H1 (cell line): ENCODE measurements around the gene GBE1. TPM values are rescaled to one million over a fixed set of nuclear protein-coding genes. Genes with fewer than 3 reads are reported as not detected.
A peak's percentile ranks its signal among the peaks of the same experiment; 100 is the strongest.

Experiments used
- CTCF ChIA-PET: fragments of 300-600 bp; sonication (Branson Sonifier 250); formaldehyde crosslinking; loops from one replicate; lab custom pipeline; 2021; ENCODE audit not compliant: partially characterized antibody; lab: Charles Lee
- POLR2A ChIA-PET: fragments of 300-600 bp; sonication (Branson Sonifier 250); formaldehyde crosslinking; loops from one replicate; lab custom pipeline; 2021; ENCODE audit warnings: inconsistent platforms; ENCODE audit not compliant: partially characterized antibody; lab: Charles Lee
- DNase-seq, 2 experiments: peaks; one replicate each; pipeline versions ENCODE4 v3.0.0 to v3.0.0-alpha.2; 2010 to 2022; ENCODE audit warnings: low spot score in 2 of 2, low read depth in 1 of 2, mixed read lengths in 1 of 2
- FAIRE-seq: peaks from 2 replicates; lab custom pipeline; 2011; peaks lifted over from hg19 to GRCh38; lab: Jason Lieb, UNC
- H2AFZ ChIP-seq: 2 replicates; pipeline ENCODE4 v1.8.1; 2012; ENCODE audit warnings: low read length, inconsistent platforms
- H2AK5ac ChIP-seq: 2 replicates; pipeline ENCODE4 v1.6.1; 2013; ENCODE audit warnings: low read depth, low read length
- H2BK120ac ChIP-seq: replicated peaks from 2 replicates; pipeline ENCODE3; 2013; ENCODE audit warnings: low read depth, low read length, inconsistent platforms
- H2BK12ac ChIP-seq: 2 replicates; pipeline ENCODE4 v1.6.1; 2013; ENCODE audit warnings: low read depth, low read length
- H2BK15ac ChIP-seq: 2 replicates; pipeline ENCODE4 v1.6.1; 2013; ENCODE audit warnings: low read length
- H2BK20ac ChIP-seq: 2 replicates; pipeline ENCODE4 v1.6.1; 2013; ENCODE audit warnings: low read length
- H2BK5ac ChIP-seq: 2 replicates; pipeline ENCODE4 v1.6.1; 2013; ENCODE audit warnings: low read depth, low read length
- H3K14ac ChIP-seq: 2 replicates; pipeline ENCODE4 v1.6.1; 2013; ENCODE audit warnings: inconsistent platforms; ENCODE audit not compliant: insufficient read length
- H3K18ac ChIP-seq: 2 replicates; pipeline ENCODE4 v1.6.1; 2013; ENCODE audit warnings: low read length; ENCODE audit errors: extremely low read depth
- H3K23ac ChIP-seq: 2 replicates; pipeline ENCODE4 v1.6.1; 2013; ENCODE audit warnings: inconsistent platforms; ENCODE audit not compliant: insufficient read length
- H3K23me2 ChIP-seq: 2 replicates; pipeline ENCODE4 v1.6.1; 2013; ENCODE audit warnings: low read depth, low read length
- H3K27ac ChIP-seq: 2 replicates; pipeline ENCODE4 v1.6.1; 2011; ENCODE audit warnings: low read depth, low read length, inconsistent platforms
- H3K27me3 ChIP-seq, 4 experiments: replicated peaks in 1 of 4; 1 replicate in 1 of 4; 2 replicates in 3 of 4; pipeline versions ENCODE4 v1.6.1 to v1.8.1; 2011 to 2013; ENCODE audit warnings: low read length in 3 of 4, mild to moderate bottlenecking in 3 of 4, inconsistent platforms in 2 of 4, mixed read lengths in 2 of 4, moderate library complexity in 1 of 4; ENCODE audit not compliant: control insufficient read depth in 3 of 4, insufficient read depth in 3 of 4; ENCODE audit errors: extremely low read depth in 1 of 4
- H3K36me3 ChIP-seq, 4 experiments: 2 replicates each; pipeline versions ENCODE4 v1.6.1 to v1.8.1; 2011 to 2013; ENCODE audit warnings: mild to moderate bottlenecking in 4 of 4, low read length in 3 of 4, moderate library complexity in 2 of 4, control low read depth in 1 of 4, inconsistent platforms in 1 of 4; ENCODE audit not compliant: insufficient read depth in 4 of 4, control insufficient read depth in 2 of 4
- H3K4ac ChIP-seq: replicated peaks from 2 replicates; pipeline ENCODE3; 2013; ENCODE audit warnings: low read length, low read depth, mixed read lengths, inconsistent platforms; ENCODE audit not compliant: insufficient read length
- H3K4me1 ChIP-seq, 4 experiments: replicated peaks in 1 of 4; 1 replicate in 1 of 4; 2 replicates in 3 of 4; pipeline versions ENCODE4 v1.6.1 to v1.8.1; 2011 to 2013; ENCODE audit warnings: low read length in 3 of 4, inconsistent platforms in 2 of 4, mixed read lengths in 1 of 4; ENCODE audit not compliant: insufficient read depth in 4 of 4, control insufficient read depth in 3 of 4
- H3K4me2 ChIP-seq, 2 experiments: 2 replicates each; pipeline versions ENCODE4 v1.6.1 to v1.8.1; 2011 to 2013; ENCODE audit warnings: low read depth in 2 of 2, low read length in 2 of 2, control low read depth in 1 of 2, inconsistent platforms in 1 of 2, mild to moderate bottlenecking in 1 of 2; ENCODE audit not compliant: insufficient read depth in 1 of 2
- H3K4me3 ChIP-seq, 4 experiments: fragments of 200-600, 300-600 bp in 1 of 4; sonication (generic), shearing (Covaris generic), sonication (Bioruptor Twin) in 1 of 4; 2 replicates each; pipeline versions ENCODE4 v1.5.1 to v1.8.1; 2011 to 2016; ENCODE audit warnings: low read length in 4 of 4, low read depth in 3 of 4, control low read depth in 2 of 4, inconsistent platforms in 2 of 4, mild to moderate bottlenecking in 2 of 4, mixed read lengths in 1 of 4, moderate library complexity in 1 of 4; ENCODE audit not compliant: insufficient read depth in 2 of 4; ENCODE audit errors: extremely low read depth in 1 of 4
- H3K56ac ChIP-seq: replicated peaks from 2 replicates; pipeline ENCODE3; 2013; ENCODE audit warnings: low read depth, mild to moderate bottlenecking, mixed read lengths, low read length, inconsistent platforms; ENCODE audit not compliant: insufficient read length
- H3K79me1 ChIP-seq: 2 replicates; pipeline ENCODE4 v1.6.1; 2013; ENCODE audit warnings: low read depth, low read length, control low read depth
- H3K79me2 ChIP-seq, 2 experiments: 2 replicates each; pipeline versions ENCODE4 v1.6.1 to v1.8.1; 2012 to 2013; ENCODE audit warnings: low read length in 2 of 2, mild to moderate bottlenecking in 2 of 2, inconsistent platforms in 1 of 2; ENCODE audit not compliant: insufficient read depth in 2 of 2, control insufficient read depth in 1 of 2
- H3K9ac ChIP-seq, 4 experiments: replicated peaks in 1 of 4; 1 replicate in 1 of 4; 2 replicates in 3 of 4; pipeline versions ENCODE4 v1.6.1 to v1.8.1; 2011 to 2013; ENCODE audit warnings: low read depth in 3 of 4, low read length in 3 of 4, control low read depth in 2 of 4, mild to moderate bottlenecking in 2 of 4, moderate library complexity in 2 of 4, inconsistent platforms in 1 of 4; ENCODE audit errors: extremely low read depth in 1 of 4
- H3K9me3 ChIP-seq, 2 experiments: 2 replicates each; pipeline versions ENCODE4 v1.6.1 to v1.8.1; 2012 to 2013; ENCODE audit warnings: mild to moderate bottlenecking in 2 of 2, moderate library complexity in 2 of 2, control low read depth in 1 of 2, inconsistent platforms in 1 of 2, low read depth in 1 of 2, low read length in 1 of 2, mixed read lengths in 1 of 2; ENCODE audit not compliant: insufficient read depth in 2 of 2
- H4K20me1 ChIP-seq, 2 experiments: replicated peaks in 1 of 2; 2 replicates each; pipeline versions ENCODE3 to v1.8.1; 2011 to 2013; ENCODE audit warnings: inconsistent platforms in 2 of 2, low read length in 2 of 2, mild to moderate bottlenecking in 1 of 2; ENCODE audit not compliant: insufficient read depth in 2 of 2, control insufficient read depth in 1 of 2
- H4K5ac ChIP-seq: 2 replicates; pipeline ENCODE4 v1.6.1; 2013; ENCODE audit warnings: low read length, low read depth, mixed read lengths, inconsistent platforms; ENCODE audit not compliant: insufficient read length
- H4K8ac ChIP-seq: 2 replicates; pipeline ENCODE4 v1.8.0; 2013; ENCODE audit warnings: mild to moderate bottlenecking, moderate library complexity, low read length, inconsistent platforms; ENCODE audit not compliant: insufficient read depth; ENCODE audit errors: extremely low read depth
- H4K91ac ChIP-seq: replicated peaks from 2 replicates; pipeline ENCODE3; 2013; ENCODE audit warnings: low read length, mixed read lengths, inconsistent platforms; ENCODE audit not compliant: insufficient read length
- JUND ChIP-seq: IDR thresholded peaks from 2 replicates; pipeline ENCODE4 v1.6.1; 2011; ENCODE audit warnings: mild to moderate bottlenecking, improper control_type of control experiment, low read length
- RBBP5 ChIP-seq: IDR thresholded peaks from 2 replicates; pipeline ENCODE4 v1.7.1; 2012; ENCODE audit warnings: low read depth, mild to moderate bottlenecking, inconsistent platforms, low read length, moderate library complexity, borderline replicate concordance
- SIX5 ChIP-seq: IDR thresholded peaks from 2 replicates; pipeline ENCODE4 v1.6.1; 2011; ENCODE audit warnings: mild to moderate bottlenecking, low read depth, low read length
- ZNF274 ChIP-seq: IDR thresholded peaks from 2 replicates; pipeline ENCODE4 v1.7.0; 2012; ENCODE audit warnings: low read length, borderline replicate concordance; ENCODE audit errors: extremely low read depth
- WGBS, 2 experiments: shearing (Covaris generic) in 1 of 2; methylation state at CpG; one replicate each; pipeline versions ENCODE4 v1.1.6 to v1.1.7; 2013 to 2015; ENCODE audit warnings: low lambda C conversion rate in 2 of 2, mixed read lengths in 2 of 2, inconsistent platforms in 1 of 2, low coverage in 1 of 2, missing lambda C conversion rate in 1 of 2; ENCODE audit not compliant: insufficient replicate concordance in 2 of 2, insufficient coverage in 1 of 2, insufficient read length in 1 of 2; ENCODE audit errors: extremely low coverage in 1 of 2, missing lambda C conversion rate in 1 of 2; 5-methylcytosine and 5-hydroxymethylcytosine counted together
- polyA plus RNA-seq, 7 experiments: library from polyadenylated mRNA; depleted of rRNA in 3 of 7; stranded (reverse) in 5 of 7; unstranded in 2 of 7; fragments of >200 nt in 5 of 7; fragments of 200-250 nt in 2 of 7; gene quantifications; 1 replicate in 5 of 7; 2 replicates in 1 of 7; 4 replicates in 1 of 7; pipeline versions ENCODE4 v1.2.1 to v1.2.3, GENCODE V29; 2011 to 2013; ENCODE audit warnings: missing spikeins in 2 of 7, mixed read lengths in 2 of 7
- total RNA-seq: library from RNA; stranded (reverse); fragmentation: NEBNext Ultra II Directional; extraction: Animal tissue kit (Norgen Biotek cat#: 25700); gene quantifications from 2 replicates; pipeline ENCODE4 v1.2.1, GENCODE V29; 2021
- TF ChIP-seq, protein P1 (sequence below), 3 experiments: IDR thresholded peaks; 1 replicate in 2 of 3; 2 replicates in 1 of 3; pipeline versions ENCODE4 v1.5.1 to v1.6.1; 2011; ENCODE audit warnings: low read length in 3 of 3, mild to moderate bottlenecking in 3 of 3, inconsistent platforms in 2 of 3, low read depth in 1 of 3, moderate library complexity in 1 of 3; ENCODE audit not compliant: insufficient read depth in 1 of 3; ENCODE audit errors: control extremely low read depth in 1 of 3

The GBE1 gene
- total and polyA plus RNA-seq, 2 of the 8 experiments (the other 6 are each of a cell fraction or from before 2014, with no cell fraction given): 3.3 to 7.3 TPM

DNA sequence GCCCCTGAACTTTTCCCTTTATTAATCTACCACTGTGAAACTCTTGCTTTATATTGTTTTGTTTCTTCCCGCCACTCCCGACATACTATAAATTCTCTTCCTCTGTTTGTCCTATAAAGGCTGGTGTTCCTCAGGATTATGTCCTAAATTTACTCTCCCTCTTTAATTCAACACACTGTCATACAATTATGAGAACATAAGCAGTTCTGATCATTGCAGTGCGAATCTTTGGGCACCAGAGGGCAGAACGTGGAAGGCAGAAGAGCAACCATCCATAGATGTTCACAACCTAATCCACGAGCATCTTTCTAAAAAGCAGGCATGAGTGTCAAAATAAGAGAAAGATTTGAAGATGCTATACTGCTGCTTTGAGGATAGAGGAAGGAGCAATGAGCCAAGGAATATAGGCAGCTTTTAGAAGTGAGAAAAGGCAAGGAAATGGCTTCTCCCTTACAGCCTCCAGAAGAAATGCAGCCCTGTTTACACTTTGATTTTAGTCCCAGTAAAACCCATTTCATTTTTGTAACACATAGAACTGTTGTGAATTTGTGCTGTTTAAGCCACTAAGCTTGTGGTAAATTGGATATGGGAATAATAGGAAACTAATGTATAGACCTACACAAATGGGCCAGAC, 179.4 kb downstream of the GBE1 start:
- Histone ChIP-seq H3K56ac (no peak overlapping the region), H4K20me1 (no peaks in the 10 kb centered on the region), H3K9me3 (no peaks in the 10 kb centered on the region), H3K79me1 (no peaks in the 10 kb centered on the region), H3K18ac (no peak overlapping the region), H2AK5ac (no peak overlapping the region), H3K9ac (no peak overlapping the region), H3K14ac (no peak overlapping the region), H2AFZ (no peak overlapping the region), H2BK12ac (no peak overlapping the region), H3K27me3 (no peaks in the 10 kb centered on the region), H2BK5ac (no peak overlapping the region), H3K23ac (no peak overlapping the region), H4K91ac (no peak overlapping the region), H3K27ac (no peak overlapping the region), H3K4ac (no peak overlapping the region), H3K4me2 (no peak overlapping the region), H2BK20ac (no peak overlapping the region), H4K8ac (no peak overlapping the region), H2BK120ac (no peak overlapping the region), H4K5ac (no peak overlapping the region), H3K36me3 (no peaks in the 10 kb centered on the region), H3K23me2 (no peaks in the 10 kb centered on the region), H3K4me3 (no peak overlapping the region), H3K4me1 (peaks cover 0 to 4% (median 2%) of the 10 kb centered on the region in 4 experiments; a peak in 1 of 7 replicates), H2BK15ac (no peak overlapping the region), H3K79me2 (no peaks in the 10 kb centered on the region)
- WGBS, 2 experiments: 49% methylated on average over 5 of the region's 5 CpGs; no CpG with 5 or more reads in 1 of the 2 experiments
- peak in 1 of 2 experiments; percentile 5 for DNase-seq
- FAIRE-seq: peak; percentile 74
- ChIA-PET CTCF (interaction anchor here (0.6 to 4.2 kb wide), 24 partner anchors 8 to 1360 kb away, joined by 3 to 51 read pairs (median 3); no protein-coding TSS in a partner anchor), POLR2A (no interaction called here)
- TF ChIP-seq, protein P1, sequence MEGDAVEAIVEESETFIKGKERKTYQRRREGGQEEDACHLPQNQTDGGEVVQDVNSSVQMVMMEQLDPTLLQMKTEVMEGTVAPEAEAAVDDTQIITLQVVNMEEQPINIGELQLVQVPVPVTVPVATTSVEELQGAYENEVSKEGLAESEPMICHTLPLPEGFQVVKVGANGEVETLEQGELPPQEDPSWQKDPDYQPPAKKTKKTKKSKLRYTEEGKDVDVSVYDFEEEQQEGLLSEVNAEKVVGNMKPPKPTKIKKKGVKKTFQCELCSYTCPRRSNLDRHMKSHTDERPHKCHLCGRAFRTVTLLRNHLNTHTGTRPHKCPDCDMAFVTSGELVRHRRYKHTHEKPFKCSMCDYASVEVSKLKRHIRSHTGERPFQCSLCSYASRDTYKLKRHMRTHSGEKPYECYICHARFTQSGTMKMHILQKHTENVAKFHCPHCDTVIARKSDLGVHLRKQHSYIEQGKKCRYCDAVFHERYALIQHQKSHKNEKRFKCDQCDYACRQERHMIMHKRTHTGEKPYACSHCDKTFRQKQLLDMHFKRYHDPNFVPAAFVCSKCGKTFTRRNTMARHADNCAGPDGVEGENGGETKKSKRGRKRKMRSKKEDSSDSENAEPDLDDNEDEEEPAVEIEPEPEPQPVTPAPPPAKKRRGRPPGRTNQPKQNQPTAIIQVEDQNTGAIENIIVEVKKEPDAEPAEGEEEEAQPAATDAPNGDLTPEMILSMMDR (IDR thresholded peaks at IDR 0.05; ENCODE audit: control extremely low read depth in 1 of 3, insufficient read depth in 1 of 3, low read depth in 1 of 3, low read length in 3 of 3): peak; percentile 30 to 83 (median 61)
- TF ChIP-seq SIX5 (no peak), ZNF274 (no peak), RBBP5 (no peak), JUND (no peak)
